ENCODE results near the gene PSMF1.

The PSMF1 gene

GRCh38 chr20:1196634-1197033 lies 78.2 kb downstream of the PSMF1 start:
- no peak overlapping the region for H3K4me3 ChIP-seq
- TF ChIP-seq, protein P1, sequence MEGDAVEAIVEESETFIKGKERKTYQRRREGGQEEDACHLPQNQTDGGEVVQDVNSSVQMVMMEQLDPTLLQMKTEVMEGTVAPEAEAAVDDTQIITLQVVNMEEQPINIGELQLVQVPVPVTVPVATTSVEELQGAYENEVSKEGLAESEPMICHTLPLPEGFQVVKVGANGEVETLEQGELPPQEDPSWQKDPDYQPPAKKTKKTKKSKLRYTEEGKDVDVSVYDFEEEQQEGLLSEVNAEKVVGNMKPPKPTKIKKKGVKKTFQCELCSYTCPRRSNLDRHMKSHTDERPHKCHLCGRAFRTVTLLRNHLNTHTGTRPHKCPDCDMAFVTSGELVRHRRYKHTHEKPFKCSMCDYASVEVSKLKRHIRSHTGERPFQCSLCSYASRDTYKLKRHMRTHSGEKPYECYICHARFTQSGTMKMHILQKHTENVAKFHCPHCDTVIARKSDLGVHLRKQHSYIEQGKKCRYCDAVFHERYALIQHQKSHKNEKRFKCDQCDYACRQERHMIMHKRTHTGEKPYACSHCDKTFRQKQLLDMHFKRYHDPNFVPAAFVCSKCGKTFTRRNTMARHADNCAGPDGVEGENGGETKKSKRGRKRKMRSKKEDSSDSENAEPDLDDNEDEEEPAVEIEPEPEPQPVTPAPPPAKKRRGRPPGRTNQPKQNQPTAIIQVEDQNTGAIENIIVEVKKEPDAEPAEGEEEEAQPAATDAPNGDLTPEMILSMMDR (IDR thresholded peaks at IDR 0.05): no peak
- no peak overlapping the region for H3K27ac ChIP-seq
- DNase-seq (ENCODE audit: low spot score): no peak

DNA sequence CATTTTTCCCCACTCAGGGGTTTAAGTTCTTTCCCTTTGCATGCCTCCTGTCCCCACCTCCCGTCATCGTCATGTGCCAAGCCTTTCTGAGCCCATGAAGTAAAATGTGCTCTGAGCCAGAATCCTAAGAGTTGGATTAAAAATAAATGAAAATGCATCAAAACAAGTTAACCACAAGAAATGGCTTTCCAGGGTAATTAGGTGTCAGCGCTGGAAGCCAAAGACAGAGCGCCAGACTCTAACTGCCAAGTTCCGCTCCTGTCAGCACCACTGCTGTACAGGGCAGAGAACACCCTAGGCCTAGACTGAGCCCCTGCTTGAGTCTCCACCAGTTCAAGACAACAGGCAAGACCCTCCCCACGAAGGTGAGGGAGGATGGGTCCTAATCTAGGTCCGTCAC lies 79.4 kb downstream of the PSMF1 start:
- DNase-seq (ENCODE audit: low spot score): no peak
- Histone ChIP-seq H3K4me3 (no peak overlapping the region), H3K27ac (no peak overlapping the region)
- TF ChIP-seq, protein P1 (IDR thresholded peaks at IDR 0.05): no peak

DNA sequence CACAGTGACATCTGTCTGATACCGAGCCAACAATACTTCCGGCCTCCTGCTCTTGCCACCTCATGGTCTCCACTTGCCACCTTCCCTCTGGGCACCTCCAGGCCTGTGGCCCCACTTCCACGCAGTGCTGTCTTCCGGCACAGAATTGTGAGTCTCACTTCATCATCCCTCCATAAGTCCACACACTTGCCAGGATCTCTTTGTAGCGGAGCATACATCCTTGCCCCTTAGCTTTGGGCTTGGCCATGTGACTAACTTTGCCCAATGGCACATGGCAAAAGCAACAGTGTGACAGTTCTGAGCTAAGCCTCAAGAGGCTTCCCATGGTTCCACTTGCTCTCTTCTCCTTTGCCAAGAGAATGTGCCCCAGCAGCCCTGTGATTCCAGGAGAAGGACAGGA lies 80.3 kb downstream of the PSMF1 start:
- TF ChIP-seq, protein P1 (IDR thresholded peaks at IDR 0.05): no peak

DNA sequence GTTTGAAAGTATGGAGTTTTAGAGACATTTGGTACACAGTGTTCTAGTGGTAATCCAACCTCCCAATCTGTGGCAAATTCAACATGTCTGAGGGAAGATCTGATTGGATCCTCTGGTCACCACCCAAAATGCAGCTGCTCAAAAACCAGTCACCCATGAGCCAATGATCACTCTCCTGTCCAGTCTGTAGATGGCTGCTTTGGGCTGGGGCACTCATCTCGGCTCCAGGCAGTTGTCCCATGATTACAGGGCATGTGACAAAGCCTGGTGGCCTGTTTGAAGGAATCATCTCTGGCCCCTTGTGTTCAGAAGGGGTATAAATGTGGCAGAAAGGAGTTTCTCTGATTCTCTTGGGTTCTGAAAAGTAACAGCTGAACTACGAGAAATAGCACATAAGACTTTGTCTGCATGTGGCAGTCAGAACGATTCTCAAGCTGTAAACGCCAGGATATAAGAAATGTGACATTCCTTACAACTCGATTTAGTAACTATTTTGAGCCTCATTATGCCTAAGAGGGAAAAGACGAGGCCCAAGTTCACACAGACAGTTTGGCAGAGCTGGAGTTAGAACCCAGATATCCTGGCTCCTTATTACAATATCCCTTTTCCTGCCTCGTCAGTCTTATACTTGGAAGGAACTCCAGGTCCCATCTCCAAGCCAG lies 80.9 kb downstream of the PSMF1 start:
- TF ChIP-seq, protein P1 (IDR thresholded peaks at IDR 0.05): no peak
- DNase-seq (ENCODE audit: low spot score): no peak
- no peak overlapping the region for H3K27ac ChIP-seq
- no peak overlapping the region for H3K4me3 ChIP-seq

More for the DNA sequence above, 80.3 kb downstream of the PSMF1 start:
- Histone ChIP-seq H3K27ac (no peak overlapping the region), H3K4me3 (no peak overlapping the region)
- DNase-seq (ENCODE audit: low spot score): no peak

GRCh38 chr20:1199964-1200363 lies 81.6 kb downstream of the PSMF1 start:
- TF ChIP-seq, protein P1 (IDR thresholded peaks at IDR 0.05): no peak
- no peak overlapping the region for H3K4me3 ChIP-seq
- no peak overlapping the region for H3K27ac ChIP-seq
- no peak for DNase-seq (ENCODE audit: low spot score)

DNA sequence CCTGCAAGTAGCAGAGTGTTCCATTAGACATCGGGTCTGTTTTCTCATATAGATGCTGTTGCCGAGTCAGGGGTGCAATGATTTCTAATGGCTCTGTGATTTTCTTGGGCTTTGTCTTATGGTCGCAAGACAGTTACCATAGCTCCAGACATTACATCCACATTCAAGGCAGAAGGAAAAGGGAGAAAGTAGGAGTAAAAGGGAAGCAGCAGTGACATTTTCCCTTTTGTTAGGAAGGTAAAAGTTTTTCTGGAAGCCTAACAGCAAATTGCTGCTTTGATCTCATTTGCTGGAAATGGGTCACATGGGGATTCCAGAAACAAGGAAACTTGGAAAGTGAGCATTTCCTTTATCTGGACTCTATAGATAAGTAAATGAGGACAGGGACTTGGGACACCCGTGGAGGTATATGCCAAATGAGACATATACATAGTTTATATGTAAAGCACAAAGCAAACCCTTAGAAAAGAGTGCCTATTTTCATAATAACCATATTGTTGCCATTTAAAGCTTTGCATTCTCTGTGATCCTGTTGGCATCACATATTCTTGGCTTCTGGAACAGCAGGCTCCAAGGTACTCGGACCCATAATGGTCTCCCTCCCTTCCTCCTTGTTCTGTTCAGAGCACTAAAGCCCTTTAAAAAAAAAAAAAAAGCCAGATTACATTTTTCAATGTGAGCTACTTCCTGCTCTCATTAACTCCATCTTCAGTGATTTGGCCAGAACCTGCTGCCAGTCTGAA lies 84.5 kb downstream of the PSMF1 start, which contains the start of gene C20orf202:
TSS of gene C20orf202 (plus strand) at position 693 of the 743 bp plus-strand sequence. CDS start 132 bp downstream, outside the sequence.
- TF ChIP-seq, protein P1 (IDR thresholded peaks at IDR 0.05): no peak
- Histone ChIP-seq H3K4me3 (no peak within 1 kb of the TSS), H3K27ac (no peak within 1 kb of the TSS)
- DNase-seq (ENCODE audit: low spot score): no peak

DNA sequence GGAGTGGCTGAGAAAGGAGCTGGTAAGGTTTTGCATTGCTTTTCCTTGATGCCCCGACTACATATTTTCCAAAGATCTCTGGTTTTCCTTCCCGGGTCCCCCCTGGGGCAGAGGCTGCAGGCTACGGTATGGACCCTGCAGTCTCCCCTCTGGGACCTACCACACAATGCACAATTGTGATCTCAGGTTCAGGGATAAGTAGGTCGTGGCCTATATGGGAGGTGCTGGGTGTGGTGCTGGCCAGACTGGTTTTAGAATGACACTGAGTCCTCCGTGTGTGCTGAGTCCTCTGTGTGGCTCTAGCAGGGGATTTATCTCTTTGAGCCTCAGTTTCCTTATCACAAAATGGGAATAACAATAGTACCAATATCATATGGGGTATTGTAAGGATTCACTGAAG lies 85.2 kb downstream of the PSMF1 start:
- DNase-seq (ENCODE audit: low spot score): no peak
- no peak overlapping the region for H3K27ac ChIP-seq
- TF ChIP-seq, protein P1 (IDR thresholded peaks at IDR 0.05): no peak
- H3K4me3 ChIP-seq: no peak overlapping the region

Measured in coronary artery (tissue), 2 donors.